ENCODE results near the gene MNS1.

MNS1 gene

GRCh38 chr15:56475351-56475750 lies 10.4 kb upstream of the MNS1 start:
- Histone ChIP-seq H2AFZ (ENCODE audit: low read length, unreplicated experiment) (no peak overlapping the region), H3K27ac (ENCODE audit: low read depth, low read length) (no peak overlapping the region), H3K27me3 (ENCODE audit: insufficient read depth, low read length) (no peaks in the 10 kb centered on the region), H3K36me3 (ENCODE audit: insufficient read depth, low read length) (no peaks in the 10 kb centered on the region), H3K4me1 (ENCODE audit: control insufficient read depth, insufficient read depth, low read length, unreplicated experiment) (no peaks in the 10 kb centered on the region), H3K4me3 (ENCODE audit: low read depth, low read length) (no peak overlapping the region), H3K79me2 (ENCODE audit: control insufficient read depth, insufficient read depth, low read length, unreplicated experiment) (no peaks in the 10 kb centered on the region)

DNA sequence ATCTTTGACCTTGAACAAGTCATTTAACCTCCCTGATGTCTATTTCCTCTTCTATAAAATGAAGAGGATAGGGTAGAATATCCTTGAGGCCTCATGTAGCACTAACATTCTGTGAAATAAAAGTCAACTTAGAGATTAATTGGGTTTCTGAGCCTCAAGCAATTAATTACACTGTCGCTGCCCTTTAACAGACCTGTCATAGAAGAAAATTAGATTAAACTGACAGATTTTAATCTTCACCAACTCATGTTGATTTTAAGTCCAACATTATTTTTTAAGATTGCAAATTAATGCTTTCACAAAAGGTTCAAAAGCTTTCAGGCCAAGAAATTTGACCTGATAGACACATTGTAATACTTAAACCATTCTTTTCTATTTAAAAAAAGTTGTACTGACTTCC lies 8.1 kb upstream of the MNS1 start:
- no peaks in the 10 kb centered on the region for H3K36me3 ChIP-seq (ENCODE audit: insufficient read depth, low read length)
- no peak overlapping the region for H3K27ac ChIP-seq (ENCODE audit: low read depth, low read length)
- H3K79me2 ChIP-seq (ENCODE audit: control insufficient read depth, insufficient read depth, low read length, unreplicated experiment) = no peaks in the 10 kb centered on the region
- H2AFZ ChIP-seq (ENCODE audit: low read length, unreplicated experiment) = peak overlapping the region; percentile 55
- H3K4me3 ChIP-seq (ENCODE audit: low read depth, low read length) = no peak overlapping the region
- H3K27me3 ChIP-seq (ENCODE audit: insufficient read depth, low read length) = no peaks in the 10 kb centered on the region
- H3K4me1 ChIP-seq (ENCODE audit: control insufficient read depth, insufficient read depth, low read length, unreplicated experiment) = peaks cover 2% of the 10 kb centered on the region

- Histone ChIP-seq H3K4me1 (ENCODE audit: control insufficient read depth, insufficient read depth, low read length, unreplicated experiment) (peaks cover 7% of the 10 kb centered on the region), H2AFZ (ENCODE audit: low read length, unreplicated experiment) (no peak overlapping the region), H3K4me3 (ENCODE audit: low read depth, low read length) (no peak overlapping the region), H3K79me2 (ENCODE audit: control insufficient read depth, insufficient read depth, low read length, unreplicated experiment) (no peaks in the 10 kb centered on the region), H3K27me3 (ENCODE audit: insufficient read depth, low read length) (no peaks in the 10 kb centered on the region), H3K27ac (ENCODE audit: low read depth, low read length) (no peak overlapping the region), H3K36me3 (ENCODE audit: insufficient read depth, low read length) (no peaks in the 10 kb centered on the region)
Observed at GRCh38 chr15:56472278-56472677, 7.3 kb upstream of the MNS1 start.

DNA sequence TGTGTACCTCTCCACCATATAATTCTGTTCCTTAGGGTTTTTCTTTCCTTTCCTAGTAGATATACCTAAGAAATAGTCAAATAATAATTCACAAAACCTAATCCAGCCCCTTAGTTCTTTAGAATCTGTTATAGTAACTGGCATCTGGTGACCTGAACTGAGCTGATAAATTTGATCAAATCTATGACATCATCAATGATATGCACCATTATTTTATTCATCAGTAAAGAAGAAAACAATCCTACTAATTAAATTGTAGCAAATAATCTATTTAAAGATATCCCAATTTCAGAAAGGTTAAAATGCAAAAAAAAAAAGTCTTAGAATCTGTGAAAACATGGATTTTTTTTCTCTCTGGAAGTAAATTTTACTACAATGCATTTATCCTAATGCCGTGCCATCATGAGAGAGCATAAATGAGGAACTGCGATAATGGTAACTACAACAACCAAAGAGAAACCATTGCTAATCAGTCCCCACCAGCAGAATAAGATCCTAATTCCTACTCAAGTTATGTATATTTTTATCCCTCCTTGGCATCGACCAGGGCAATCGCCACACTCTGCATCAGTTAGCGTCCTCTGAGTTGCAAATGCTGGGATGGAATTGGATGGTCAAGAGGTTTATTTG lies 6.6 kb upstream of the MNS1 start:
- H2AFZ ChIP-seq (ENCODE audit: low read length, unreplicated experiment) = no peak overlapping the region
- H3K36me3 ChIP-seq (ENCODE audit: insufficient read depth, low read length) = no peaks in the 10 kb centered on the region
- H3K4me3 ChIP-seq (ENCODE audit: low read depth, low read length) = no peak overlapping the region
- H3K4me1 ChIP-seq (ENCODE audit: control insufficient read depth, insufficient read depth, low read length, unreplicated experiment) = peaks cover 7% of the 10 kb centered on the region
- no peak overlapping the region for H3K27ac ChIP-seq (ENCODE audit: low read depth, low read length)
- no peaks in the 10 kb centered on the region for H3K79me2 ChIP-seq (ENCODE audit: control insufficient read depth, insufficient read depth, low read length, unreplicated experiment)
- no peaks in the 10 kb centered on the region for H3K27me3 ChIP-seq (ENCODE audit: insufficient read depth, low read length)

DNA sequence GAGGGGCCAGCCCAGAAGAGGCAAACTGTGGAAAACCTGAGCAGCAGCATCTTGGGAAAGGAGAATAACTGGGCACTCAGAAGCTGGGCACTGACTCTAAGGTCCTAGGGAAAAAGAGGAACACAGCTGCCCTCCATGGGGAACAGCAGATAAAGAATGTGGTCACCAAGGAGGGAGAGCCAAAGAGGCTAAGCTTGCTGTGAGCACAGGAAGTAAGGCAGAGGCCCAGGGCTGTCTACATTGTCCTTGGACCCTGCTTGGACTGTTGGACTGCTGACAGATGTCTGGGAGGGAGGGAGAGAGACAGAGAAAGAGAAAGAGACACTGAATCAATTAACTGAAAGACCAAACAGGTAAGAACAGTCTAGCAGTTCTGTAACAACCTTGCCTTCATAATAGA lies 4.5 kb upstream of the MNS1 start:
- Histone ChIP-seq H2AFZ (ENCODE audit: low read length, unreplicated experiment) (peak overlapping the region; percentile 80), H3K27ac (ENCODE audit: low read depth, low read length) (no peak overlapping the region), H3K36me3 (ENCODE audit: insufficient read depth, low read length) (no peaks in the 10 kb centered on the region), H3K4me3 (ENCODE audit: low read depth, low read length) (no peak overlapping the region), H3K79me2 (ENCODE audit: control insufficient read depth, insufficient read depth, low read length, unreplicated experiment) (no peaks in the 10 kb centered on the region), H3K4me1 (ENCODE audit: control insufficient read depth, insufficient read depth, low read length, unreplicated experiment) (peaks cover 7% of the 10 kb centered on the region), H3K27me3 (ENCODE audit: insufficient read depth, low read length) (no peaks in the 10 kb centered on the region)

DNA sequence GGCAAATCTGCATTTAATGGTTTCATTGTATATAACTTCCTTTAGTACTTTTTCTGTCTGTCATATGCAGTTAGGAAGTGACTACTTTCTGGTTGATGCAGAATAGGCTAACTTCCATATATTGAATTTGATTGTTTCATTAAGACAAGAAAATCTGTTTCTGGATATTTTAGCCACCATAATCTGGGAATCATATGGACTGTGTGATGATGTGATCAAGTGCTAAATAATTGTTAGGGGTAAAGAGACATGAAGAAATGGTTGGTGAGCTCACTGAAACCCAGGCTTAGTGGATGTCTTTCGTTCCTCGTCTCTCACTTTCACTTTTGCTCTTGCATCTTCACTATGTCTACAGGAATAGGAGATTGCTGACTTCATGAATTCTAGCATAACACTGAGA lies 3.5 kb upstream of the MNS1 start:
- H3K4me3 ChIP-seq (ENCODE audit: low read depth, low read length) = peak overlapping the region; percentile 94
- peaks cover 7% of the 10 kb centered on the region for H3K4me1 ChIP-seq (ENCODE audit: control insufficient read depth, insufficient read depth, low read length, unreplicated experiment)
- H3K79me2 ChIP-seq (ENCODE audit: control insufficient read depth, insufficient read depth, low read length, unreplicated experiment) = no peaks in the 10 kb centered on the region
- no peaks in the 10 kb centered on the region for H3K27me3 ChIP-seq (ENCODE audit: insufficient read depth, low read length)
- no peak overlapping the region; the same call in 1 of the 2 replicates for H3K27ac ChIP-seq (ENCODE audit: low read depth, low read length)
- peak overlapping the region; percentile 100 for H2AFZ ChIP-seq (ENCODE audit: low read length, unreplicated experiment)
- no peaks in the 10 kb centered on the region for H3K36me3 ChIP-seq (ENCODE audit: insufficient read depth, low read length)

DNA sequence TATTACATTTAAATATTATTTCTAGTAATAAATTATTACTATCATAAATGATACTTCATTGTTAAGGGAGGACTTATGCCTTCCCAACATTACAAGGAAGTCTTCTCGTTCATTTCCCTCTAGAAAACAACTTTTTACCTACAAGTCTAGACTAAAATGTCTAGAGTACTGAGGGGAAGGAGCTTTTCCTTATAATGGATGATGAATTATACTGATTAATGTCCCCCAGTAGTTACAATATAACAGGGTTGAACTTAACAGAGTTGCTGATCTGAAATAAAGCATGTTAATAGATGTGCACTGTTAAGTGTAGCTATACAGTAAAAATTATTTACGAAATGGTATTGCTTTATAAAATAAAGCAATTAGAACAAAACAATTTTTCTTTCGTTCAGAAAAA lies 2.7 kb upstream of the MNS1 start:
- peak overlapping the region; percentile 100 for H2AFZ ChIP-seq (ENCODE audit: low read length, unreplicated experiment)
- H3K4me3 ChIP-seq (ENCODE audit: low read depth, low read length) = peak overlapping the region; percentile 94
- H3K79me2 ChIP-seq (ENCODE audit: control insufficient read depth, insufficient read depth, low read length, unreplicated experiment) = no peaks in the 10 kb centered on the region
- H3K4me1 ChIP-seq (ENCODE audit: control insufficient read depth, insufficient read depth, low read length, unreplicated experiment) = peaks cover 7% of the 10 kb centered on the region
- no peak overlapping the region for H3K27ac ChIP-seq (ENCODE audit: low read depth, low read length)
- no peaks in the 10 kb centered on the region for H3K36me3 ChIP-seq (ENCODE audit: insufficient read depth, low read length)
- H3K27me3 ChIP-seq (ENCODE audit: insufficient read depth, low read length) = no peaks in the 10 kb centered on the region

DNA sequence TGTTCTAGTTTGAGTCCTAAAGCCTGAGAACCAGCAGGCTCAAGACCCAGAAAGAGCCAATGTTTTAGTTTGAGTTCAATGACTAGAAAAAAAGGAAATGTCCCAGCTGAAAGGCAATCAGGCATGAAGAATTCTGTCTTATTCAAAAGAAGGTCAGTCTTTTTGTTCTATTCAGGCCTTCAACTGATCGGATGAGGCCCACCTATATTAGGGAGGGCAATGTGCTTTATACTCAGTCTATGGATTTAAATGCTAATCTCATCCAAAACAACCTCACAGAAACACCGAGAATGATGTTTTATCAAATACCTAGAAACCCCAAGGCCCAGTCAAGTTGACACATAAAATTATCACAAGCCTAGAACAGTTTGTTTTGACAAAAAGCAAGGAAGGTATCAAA lies 4.0 kb downstream of the MNS1 start:
- Histone ChIP-seq H3K27ac (ENCODE audit: low read depth, low read length) (no peak overlapping the region), H3K79me2 (ENCODE audit: control insufficient read depth, insufficient read depth, low read length, unreplicated experiment) (no peaks in the 10 kb centered on the region), H3K4me1 (ENCODE audit: control insufficient read depth, insufficient read depth, low read length, unreplicated experiment) (no peaks in the 10 kb centered on the region), H3K4me3 (ENCODE audit: low read depth, low read length) (no peak overlapping the region), H2AFZ (ENCODE audit: low read length, unreplicated experiment) (no peak overlapping the region), H3K27me3 (ENCODE audit: insufficient read depth, low read length) (no peaks in the 10 kb centered on the region), H3K36me3 (ENCODE audit: insufficient read depth, low read length) (no peaks in the 10 kb centered on the region)

- no peaks in the 10 kb centered on the region for H3K27me3 ChIP-seq (ENCODE audit: insufficient read depth, low read length)
- no peaks in the 10 kb centered on the region for H3K4me1 ChIP-seq (ENCODE audit: control insufficient read depth, insufficient read depth, low read length, unreplicated experiment)
Observed at GRCh38 chr15:56460071-56460470, 4.9 kb downstream of the MNS1 start.

DNA sequence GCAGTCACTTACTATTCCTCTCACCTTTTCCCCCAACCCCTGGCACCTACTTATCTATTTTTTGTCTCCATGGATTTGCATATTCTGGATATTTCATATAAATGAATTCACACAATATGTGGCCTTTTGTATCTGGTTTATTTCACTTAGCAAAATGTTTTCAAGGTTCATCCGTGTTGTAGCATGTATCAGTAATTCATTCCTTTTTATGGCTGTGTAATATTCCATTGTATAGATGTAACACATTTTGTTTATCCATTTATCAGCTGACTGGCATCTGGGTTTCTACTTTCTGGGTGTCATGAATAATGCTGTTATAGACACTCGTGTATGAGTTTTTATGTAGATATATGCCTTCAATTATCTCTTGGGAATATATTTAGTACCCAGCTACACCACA lies 5.8 kb downstream of the MNS1 start:
- no peak overlapping the region for H2AFZ ChIP-seq (ENCODE audit: low read length, unreplicated experiment)
- H3K4me1 ChIP-seq (ENCODE audit: control insufficient read depth, insufficient read depth, low read length, unreplicated experiment) = no peaks in the 10 kb centered on the region
- H3K27ac ChIP-seq (ENCODE audit: low read depth, low read length) = no peak overlapping the region
- H3K4me3 ChIP-seq (ENCODE audit: low read depth, low read length) = no peak overlapping the region
- H3K36me3 ChIP-seq (ENCODE audit: insufficient read depth, low read length) = no peaks in the 10 kb centered on the region
- no peaks in the 10 kb centered on the region for H3K27me3 ChIP-seq (ENCODE audit: insufficient read depth, low read length)
- no peaks in the 10 kb centered on the region for H3K79me2 ChIP-seq (ENCODE audit: control insufficient read depth, insufficient read depth, low read length, unreplicated experiment)

More at GRCh38 chr15:56460071-56460470, 4.9 kb downstream of the MNS1 start:
- Histone ChIP-seq H2AFZ (ENCODE audit: low read length, unreplicated experiment) (no peak overlapping the region), H3K79me2 (ENCODE audit: control insufficient read depth, insufficient read depth, low read length, unreplicated experiment) (no peaks in the 10 kb centered on the region), H3K4me3 (ENCODE audit: low read depth, low read length) (no peak overlapping the region), H3K27ac (ENCODE audit: low read depth, low read length) (no peak overlapping the region), H3K36me3 (ENCODE audit: insufficient read depth, low read length) (no peaks in the 10 kb centered on the region)

GRCh38 chr15:56456229-56456628 lies 8.7 kb downstream of the MNS1 start:
- no peak overlapping the region for H3K27ac ChIP-seq (ENCODE audit: low read depth, low read length)
- no peaks in the 10 kb centered on the region for H3K36me3 ChIP-seq (ENCODE audit: insufficient read depth, low read length)
- no peaks in the 10 kb centered on the region for H3K4me1 ChIP-seq (ENCODE audit: control insufficient read depth, insufficient read depth, low read length, unreplicated experiment)
- H3K4me3 ChIP-seq (ENCODE audit: low read depth, low read length) = no peak overlapping the region
- no peak overlapping the region for H2AFZ ChIP-seq (ENCODE audit: low read length, unreplicated experiment)
- H3K79me2 ChIP-seq (ENCODE audit: control insufficient read depth, insufficient read depth, low read length, unreplicated experiment) = no peaks in the 10 kb centered on the region
- no peaks in the 10 kb centered on the region for H3K27me3 ChIP-seq (ENCODE audit: insufficient read depth, low read length)
